ENCODE measurements around the gene MAPK11.

The MAPK11 gene

DNA sequence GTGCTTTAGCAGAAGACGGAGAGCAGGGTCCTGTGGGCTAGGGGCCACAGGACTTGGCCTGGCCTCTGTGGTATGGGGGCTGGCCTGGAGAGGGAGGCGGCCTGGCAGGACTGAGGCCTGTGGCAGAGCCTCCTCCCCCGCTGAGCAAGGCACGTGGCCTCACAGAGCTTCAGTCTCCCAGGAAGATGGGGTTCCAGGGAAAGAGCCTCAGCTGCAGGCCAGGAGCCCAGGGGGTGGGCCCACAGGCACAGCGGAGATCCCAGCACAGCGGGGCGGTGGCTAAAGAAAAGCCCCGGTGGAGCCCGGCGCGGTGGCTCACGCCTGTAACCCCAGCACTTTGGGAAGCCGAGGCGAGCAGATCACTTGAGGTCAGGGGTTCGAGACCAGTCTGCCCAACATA, 10.9 kb downstream of the MAPK11 start:
- no peak for DNase-seq

DNA sequence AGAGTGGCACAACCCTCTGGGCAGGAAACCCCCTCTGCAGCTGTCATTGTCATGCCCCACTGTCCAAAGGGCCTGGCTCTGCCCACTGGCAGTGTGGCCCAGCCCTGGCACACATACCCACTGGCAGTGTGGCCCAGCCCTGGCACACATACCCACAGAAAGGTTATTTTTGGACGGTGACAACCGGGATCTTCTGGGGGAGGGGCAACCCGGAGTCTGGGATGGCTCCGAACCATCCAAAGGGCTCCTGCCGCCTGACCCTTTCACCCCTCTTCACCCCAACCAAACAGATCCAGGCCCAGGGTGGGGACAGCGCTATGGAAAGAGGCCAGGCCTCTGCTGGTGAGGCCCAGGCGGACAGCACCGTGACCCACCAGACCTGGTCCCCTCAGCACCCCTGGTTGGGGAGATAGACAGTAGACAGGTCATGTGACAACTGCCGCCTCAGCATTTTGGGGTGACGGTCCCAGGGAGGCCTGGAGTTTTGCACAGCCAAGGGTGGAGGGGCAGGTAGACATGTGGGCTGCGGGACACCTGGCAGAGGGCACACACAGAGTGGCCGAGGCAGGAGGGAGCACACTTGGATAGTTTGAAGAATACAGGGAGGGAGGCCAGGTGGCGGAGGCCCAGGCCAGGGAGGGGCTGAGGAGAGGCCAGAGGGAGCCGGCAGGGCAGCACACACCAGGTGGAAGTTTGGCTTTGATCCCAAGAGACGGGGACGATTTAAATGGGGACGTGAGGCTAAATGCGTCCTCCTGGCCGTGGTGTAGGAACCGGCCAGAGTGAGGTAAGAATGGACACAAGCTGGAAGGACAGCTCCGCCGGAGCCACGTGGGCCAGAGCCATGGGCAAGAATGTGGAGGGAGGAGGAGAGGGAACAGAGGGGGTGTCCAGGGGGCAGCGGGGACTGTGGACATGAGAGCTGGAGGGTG, 11.6 kb downstream of the MAPK11 start:
- no peak for DNase-seq

GRCh38 chr22:50257451-50258360, 12.5 kb downstream of the MAPK11 start:
- no peak for DNase-seq

DNA sequence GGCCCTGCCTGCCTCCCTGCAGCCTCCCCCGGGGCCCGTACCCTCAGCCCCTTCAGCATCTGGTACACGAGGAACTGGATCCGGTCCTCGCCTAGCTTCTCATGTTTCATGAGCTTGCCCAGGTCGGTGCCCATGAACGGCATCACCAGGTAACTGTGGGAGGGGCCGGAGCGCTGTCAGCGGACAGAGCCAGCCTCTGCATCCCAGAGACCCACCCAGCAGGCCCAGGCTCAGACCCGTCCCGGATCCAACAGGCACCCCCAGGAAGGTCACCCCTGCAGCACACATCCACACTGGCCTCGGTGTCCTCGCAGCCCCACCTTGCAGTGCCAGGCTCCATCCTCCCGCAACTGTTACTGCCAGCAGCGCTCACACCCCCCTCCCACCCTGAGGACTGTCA, 13.1 kb downstream of the MAPK11 start:
- no peak for DNase-seq

- no peak for DNase-seq
Observed at GRCh38 chr22:50256258-50256862, 13.8 kb downstream of the MAPK11 start.

DNA sequence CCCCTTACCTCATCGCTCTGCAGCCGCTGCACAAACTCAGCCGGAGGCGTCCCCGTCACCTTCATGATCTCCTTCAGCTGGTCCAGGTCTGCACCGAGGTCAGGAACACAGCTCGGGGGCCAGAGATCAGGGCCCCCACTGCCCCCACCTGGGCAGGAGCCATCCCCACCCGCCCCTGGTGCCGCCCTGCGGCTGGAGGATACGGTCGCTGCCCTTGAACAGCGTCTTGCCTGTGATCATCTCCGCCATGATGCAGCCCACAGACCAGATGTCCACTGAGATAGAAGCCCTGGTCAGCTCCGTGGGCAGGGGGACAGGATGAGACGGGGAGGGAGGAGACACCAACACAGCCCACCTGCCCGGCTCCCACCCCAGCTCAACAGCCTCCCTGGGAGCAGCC, 14.6 kb downstream of the MAPK11 start:
- DNase-seq = no peak

- DNase-seq = no peak
Observed at GRCh38 chr22:50255099-50255498, 15.1 kb downstream of the MAPK11 start.

GRCh38 chr22:50253941-50254340, 16.2 kb downstream of the MAPK11 start:
- no peak for DNase-seq

DNA sequence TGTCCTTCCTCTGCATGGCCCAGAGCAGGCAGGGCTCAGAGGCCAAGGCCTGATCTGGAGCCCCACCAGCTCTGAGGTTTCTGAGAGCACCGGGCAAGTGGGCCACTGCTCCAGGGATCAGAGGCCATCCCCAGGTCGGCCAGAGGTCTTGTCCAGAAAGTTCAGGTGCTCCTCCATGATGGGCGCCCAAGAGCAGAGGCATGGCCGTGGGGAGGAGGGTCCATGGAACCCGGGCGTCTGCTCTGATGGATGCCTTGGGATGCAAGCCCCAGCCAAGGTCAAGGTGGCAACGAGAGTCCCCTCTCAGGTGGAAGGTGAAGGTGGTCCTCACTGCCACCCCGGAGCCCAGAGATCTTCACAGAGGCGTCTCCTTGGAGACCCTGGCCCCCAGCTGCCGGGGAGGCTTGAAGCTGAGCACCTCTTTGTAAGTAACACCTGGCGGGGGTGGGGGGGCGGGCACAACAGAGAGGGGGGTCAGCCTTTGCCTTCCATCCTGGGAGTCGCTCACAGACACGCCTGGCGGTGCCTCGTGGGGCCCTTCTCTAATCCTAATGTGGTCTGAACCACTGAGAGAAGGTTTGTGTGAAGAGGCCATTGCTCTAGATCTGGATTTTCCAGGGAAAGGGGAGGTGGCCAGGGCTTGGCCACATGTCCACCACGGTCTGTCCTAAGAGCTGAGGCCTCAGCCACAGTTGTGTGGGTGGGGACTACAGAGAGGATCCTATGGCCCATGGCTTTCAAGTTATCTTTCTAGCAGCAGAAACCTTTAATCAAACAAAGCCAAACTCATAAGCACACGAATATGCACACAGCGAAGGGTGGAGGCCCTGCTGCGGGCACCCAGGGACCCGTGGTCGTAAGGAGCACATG, 16.9 kb downstream of the MAPK11 start:
- DNase-seq = no peak

DNA sequence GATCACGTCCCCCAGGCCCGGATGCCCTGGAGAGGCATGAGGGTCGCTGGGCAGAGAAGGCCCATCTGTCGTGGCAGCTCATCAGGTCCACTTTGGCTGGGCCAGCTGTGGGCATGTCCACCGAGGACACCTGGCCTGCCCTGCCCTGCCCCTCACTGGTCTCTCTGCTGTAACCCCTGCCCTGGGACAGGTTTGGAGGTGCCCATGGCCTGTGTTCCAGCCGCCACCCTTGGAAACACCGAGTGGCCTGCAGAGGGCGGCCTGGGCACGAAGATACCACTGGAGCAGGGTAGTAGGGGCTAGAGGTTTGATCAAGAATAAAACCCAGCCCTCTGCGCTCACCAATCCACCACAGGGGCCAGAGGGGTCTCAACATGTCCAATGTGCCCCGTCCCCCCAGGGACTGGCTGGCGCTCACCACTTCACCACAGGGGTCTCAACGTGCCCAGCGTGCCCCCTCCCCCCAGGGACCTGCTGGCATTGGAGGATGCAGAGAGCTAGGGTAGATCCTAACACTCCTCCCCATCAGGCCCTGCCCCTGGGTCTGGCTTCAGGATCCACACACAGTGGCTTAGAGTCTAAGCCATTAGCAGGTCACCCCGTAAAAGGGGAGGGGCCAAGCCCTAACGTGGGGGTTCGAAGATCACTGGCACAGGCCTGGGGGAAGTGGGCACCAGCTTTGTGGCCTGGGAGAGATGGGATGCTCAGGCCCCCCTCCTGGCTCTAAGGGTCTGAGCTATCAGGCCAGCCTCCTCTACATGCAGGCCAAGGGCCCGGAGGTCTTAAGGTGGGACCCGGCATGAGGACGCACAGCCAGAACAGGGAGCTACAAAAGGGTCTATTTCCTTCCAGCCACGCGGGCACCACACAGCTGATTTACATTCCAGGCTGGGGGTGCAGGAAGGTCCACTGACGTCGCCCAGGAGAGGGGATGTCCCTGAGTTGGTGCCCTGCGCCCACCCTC, 17.8 kb downstream of the MAPK11 start:
- no peak for DNase-seq

DNA sequence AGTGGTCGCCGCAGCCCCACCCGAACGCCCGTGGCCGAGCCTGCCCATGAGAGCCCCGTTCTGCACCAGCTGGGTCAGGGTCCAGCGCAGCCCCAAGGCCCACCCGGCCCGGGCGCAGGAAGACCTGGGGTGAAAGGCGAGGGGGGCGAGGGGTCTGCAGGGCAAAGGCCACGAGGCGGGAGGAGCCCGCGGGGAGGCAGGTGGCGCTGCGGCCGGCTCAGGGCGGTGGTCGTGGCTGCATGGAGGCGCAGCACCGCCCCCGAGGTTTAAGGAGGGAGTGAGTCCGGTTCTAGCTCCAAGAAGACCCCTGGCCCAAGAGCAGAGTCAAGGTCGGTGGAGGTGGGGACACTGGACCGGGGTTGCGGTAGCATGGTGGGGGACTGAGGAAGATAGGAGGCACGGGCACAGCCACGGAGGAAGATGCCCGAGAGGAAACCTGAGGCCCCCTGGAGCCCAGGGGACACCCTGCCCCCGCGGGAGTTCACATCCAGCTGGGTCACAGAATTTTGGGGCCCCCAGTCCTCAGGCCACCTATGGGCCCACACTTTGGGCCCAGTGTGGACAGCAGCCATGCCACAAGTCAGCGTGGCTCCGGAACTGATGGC, 18.6 kb downstream of the MAPK11 start:
- DNase-seq = no peak

- DNase-seq = peak; percentile 34
Observed at GRCh38 chr22:50250555-50251476, 19.4 kb downstream of the MAPK11 start, which contains the start of gene HDAC10. Gene HDAC10, minus strand, starts transcription at chr22:50251265. Its CDS starts 233 bp downstream, at chr22:50251032.

DNA sequence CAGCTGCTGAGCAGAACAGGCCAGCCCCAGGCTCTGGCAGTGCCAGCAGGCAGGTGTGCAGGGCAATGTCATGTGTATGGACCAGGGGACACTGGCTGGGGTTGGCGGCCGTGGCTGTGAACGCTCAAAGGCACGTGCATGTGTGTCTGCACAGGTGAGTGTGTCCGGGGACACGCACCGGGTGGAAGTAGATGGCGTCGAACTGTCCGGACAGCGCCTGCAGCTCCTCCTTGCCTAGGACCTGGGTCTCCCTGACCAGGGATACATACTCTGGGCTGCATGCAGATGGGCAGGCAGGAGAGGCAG, 20.0 kb downstream of the MAPK11 start:
- DNase-seq = no peak

DNA sequence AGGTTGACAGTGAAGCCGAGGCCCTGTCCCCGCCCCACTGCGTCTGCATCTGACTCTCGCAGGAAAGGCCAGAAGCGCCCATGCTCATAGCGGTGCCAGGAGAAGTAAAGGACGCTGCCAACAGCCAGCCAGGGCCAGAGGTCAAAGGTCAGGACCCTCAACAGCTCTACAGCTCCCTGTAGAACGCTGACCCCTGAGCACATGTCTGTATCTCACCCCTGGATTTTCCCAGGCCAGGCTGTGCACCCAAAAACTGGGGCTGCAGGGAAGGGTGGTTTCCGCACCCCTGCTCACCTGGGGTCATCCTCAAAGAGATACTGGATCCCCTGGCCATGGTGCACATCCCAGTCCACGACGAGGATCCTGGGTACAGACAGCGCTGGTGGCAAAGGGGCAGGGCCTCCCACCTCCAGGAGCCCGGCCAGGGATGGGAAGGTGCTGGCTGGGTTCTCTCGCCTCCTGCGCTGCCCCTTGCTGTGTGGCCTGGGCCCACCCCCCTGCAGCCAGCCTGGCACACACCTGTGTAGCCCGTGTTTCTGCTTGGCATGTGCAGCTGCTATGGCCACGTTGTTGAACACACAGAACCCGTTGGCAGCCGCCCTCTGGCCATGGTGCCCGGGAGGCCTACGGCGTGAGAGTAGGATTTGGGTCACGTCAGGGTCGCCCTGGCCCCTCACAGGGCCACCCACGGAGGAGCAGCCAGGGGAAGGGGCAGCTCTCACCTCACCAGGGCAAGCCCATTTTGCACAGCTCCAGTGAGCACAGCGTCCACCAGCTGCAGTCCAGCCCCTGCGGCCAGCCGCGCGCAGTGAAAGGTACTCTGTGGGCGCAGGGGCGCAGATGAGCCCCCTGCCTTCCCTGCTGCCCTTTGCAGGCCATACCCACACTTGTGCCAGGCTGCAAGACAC, 20.6 kb downstream of the MAPK11 start:
- DNase-seq = no peak

GRCh38 chr22:50248196-50249081, 21.7 kb downstream of the MAPK11 start:
- DNase-seq = no peak

- no peak for DNase-seq
Observed at GRCh38 chr22:50247748-50248147, 22.4 kb downstream of the MAPK11 start.

Measured in KG1 (cell line).